Duodenal mucosa (tissue), 2 donors: ENCODE measurements around the gene FRMPD3.
"Not testable (repeated sequence)": the region's sequence is repeated elsewhere in the genome, so short reads cannot be mapped to it uniquely, and the experiment has no call there.

Experiments used
- H3K27ac ChIP-seq: one replicate; pipeline ENCODE4 v1.7.0; 2013; ENCODE audit warnings: low read depth, low read length
- H3K27me3 ChIP-seq, 2 donors: one replicate each; pipeline ENCODE4 v1.7.0; 2013; ENCODE audit warnings: low read length in 2 of 2, control low read depth in 1 of 2; ENCODE audit not compliant: insufficient read depth in 2 of 2, control insufficient read depth in 1 of 2
- H3K36me3 ChIP-seq, 2 donors: one replicate each; pipeline ENCODE4 v1.7.0; 2013; ENCODE audit warnings: low read length in 2 of 2, control low read depth in 1 of 2; ENCODE audit not compliant: insufficient read depth in 2 of 2, control insufficient read depth in 1 of 2
- H3K4me1 ChIP-seq, 2 donors: one replicate each; pipeline ENCODE4 v1.7.0; 2013; ENCODE audit warnings: low read length in 2 of 2, control low read depth in 1 of 2; ENCODE audit not compliant: insufficient read depth in 2 of 2, control insufficient read depth in 1 of 2
- H3K4me3 ChIP-seq, 2 donors: one replicate each; pipeline ENCODE4 v1.7.0; 2013; ENCODE audit warnings: low read length in 2 of 2, low read depth in 1 of 2
- H3K9ac ChIP-seq, 2 donors: one replicate each; pipeline ENCODE4 v1.7.0; 2013; ENCODE audit warnings: low read length in 2 of 2, low read depth in 1 of 2
- H3K9me3 ChIP-seq, 2 donors: one replicate each; pipeline ENCODE4 v1.7.0; 2013; ENCODE audit warnings: low read length in 2 of 2, control low read depth in 1 of 2; ENCODE audit not compliant: control insufficient read depth in 1 of 2

FRMPD3 gene

DNA sequence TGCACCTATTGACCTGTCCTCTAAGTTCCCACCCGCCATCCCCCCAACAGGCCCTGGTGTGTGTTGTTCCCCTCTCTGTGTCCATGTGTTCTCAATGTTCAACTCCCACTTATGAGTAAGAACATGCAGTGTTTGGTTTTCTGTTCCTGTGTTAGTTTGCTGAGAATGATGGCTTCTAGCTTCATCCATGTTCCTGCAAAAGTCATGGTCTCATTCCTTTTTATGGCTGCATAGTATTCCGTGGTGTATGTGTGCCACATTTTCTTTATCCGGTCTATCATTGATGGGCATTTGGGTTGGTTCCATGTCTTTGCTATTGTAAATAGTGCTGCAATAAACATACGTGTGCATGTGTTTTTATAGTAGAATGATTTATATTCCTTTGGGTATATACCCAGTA is 22.0 kb downstream of the FRMPD3 start:
- not testable (repeated sequence) for H3K4me1 ChIP-seq, H3K27ac ChIP-seq, H3K36me3 ChIP-seq, H3K27me3 ChIP-seq, H3K9ac ChIP-seq, H3K4me3 ChIP-seq, H3K9me3 ChIP-seq

DNA sequence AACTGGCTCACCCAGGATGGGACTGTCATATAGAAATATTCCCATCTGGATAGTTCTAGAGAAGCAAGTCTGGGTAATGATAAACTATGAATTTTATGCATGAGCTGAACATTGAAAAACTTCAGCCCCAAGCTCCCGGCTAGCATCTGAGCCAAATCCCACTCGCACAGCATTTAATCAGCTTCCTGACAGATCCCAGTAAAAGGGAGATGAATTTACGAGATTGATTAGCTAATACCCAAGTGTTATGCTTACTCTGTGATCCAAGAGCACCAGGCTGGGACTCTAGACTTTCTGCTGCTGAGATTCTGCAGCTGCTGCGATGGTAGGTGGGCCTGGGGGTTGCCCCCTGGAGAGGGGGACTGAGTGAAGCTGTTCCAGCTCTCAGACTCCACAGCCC is 28.0 kb downstream of the FRMPD3 start:
- H3K4me3 ChIP-seq: no peak overlapping the region
- H3K4me1 ChIP-seq: no peaks in the 10 kb centered on the region
- H3K27me3 ChIP-seq: no peaks in the 10 kb centered on the region
- no peaks in the 10 kb centered on the region for H3K36me3 ChIP-seq
- no peaks in the 10 kb centered on the region for H3K9me3 ChIP-seq
- no peak overlapping the region for H3K9ac ChIP-seq
- no peak overlapping the region for H3K27ac ChIP-seq

GRCh38 chrX:107480272-107480671 is 30.8 kb downstream of the FRMPD3 start:
- H3K9ac ChIP-seq: no peak overlapping the region
- no peaks in the 10 kb centered on the region for H3K36me3 ChIP-seq
- H3K9me3 ChIP-seq: no peaks in the 10 kb centered on the region
- no peak overlapping the region for H3K27ac ChIP-seq
- no peaks in the 10 kb centered on the region for H3K27me3 ChIP-seq
- H3K4me3 ChIP-seq: no peak overlapping the region
- H3K4me1 ChIP-seq: no peaks in the 10 kb centered on the region

- Histone ChIP-seq H3K27ac (no peak overlapping the region), H3K4me3 (no peak overlapping the region), H3K9ac (no peak overlapping the region), H3K4me1 (no peaks in the 10 kb centered on the region), H3K27me3 (no peaks in the 10 kb centered on the region), H3K9me3 (no peaks in the 10 kb centered on the region), H3K36me3 (no peaks in the 10 kb centered on the region)
Measured at GRCh38 chrX:107482046-107482445, 32.6 kb downstream of the FRMPD3 start.

- Histone ChIP-seq H3K9me3 (no peaks in the 10 kb centered on the region), H3K4me1 (no peaks in the 10 kb centered on the region), H3K36me3 (no peaks in the 10 kb centered on the region), H3K27ac (no peak overlapping the region), H3K27me3 (no peaks in the 10 kb centered on the region), H3K9ac (no peak overlapping the region), H3K4me3 (no peak overlapping the region)
Measured at GRCh38 chrX:107484002-107484726, 34.7 kb downstream of the FRMPD3 start.

GRCh38 chrX:107485013-107485412 is 35.6 kb downstream of the FRMPD3 start:
- Histone ChIP-seq H3K9me3 (no peaks in the 10 kb centered on the region), H3K36me3 (no peaks in the 10 kb centered on the region), H3K9ac (no peak overlapping the region), H3K27ac (no peak overlapping the region), H3K4me1 (no peaks in the 10 kb centered on the region), H3K4me3 (no peak overlapping the region), H3K27me3 (no peaks in the 10 kb centered on the region)

GRCh38 chrX:107493141-107493540 is 43.7 kb downstream of the FRMPD3 start:
- H3K4me1 ChIP-seq: no peaks in the 10 kb centered on the region
- H3K9me3 ChIP-seq: no peaks in the 10 kb centered on the region
- no peak overlapping the region for H3K9ac ChIP-seq
- H3K4me3 ChIP-seq: no peak overlapping the region
- H3K27ac ChIP-seq: no peak overlapping the region
- H3K36me3 ChIP-seq: no peaks in the 10 kb centered on the region
- H3K27me3 ChIP-seq: no peaks in the 10 kb centered on the region

GRCh38 chrX:107496786-107497185 is 47.3 kb downstream of the FRMPD3 start:
- Histone ChIP-seq H3K27me3 (no peaks in the 10 kb centered on the region), H3K9ac (no peak overlapping the region), H3K36me3 (no peaks in the 10 kb centered on the region), H3K4me3 (no peak overlapping the region), H3K4me1 (no peaks in the 10 kb centered on the region), H3K9me3 (no peaks in the 10 kb centered on the region), H3K27ac (no peak overlapping the region)
